ENCODE data around the gene RGS8.

The RGS8 gene

GRCh38 chr1:182666706-182667105, 17.7 kb downstream of the RGS8 start:
- no peak for DNase-seq (ENCODE audit: low read depth)
- TF ChIP-seq CTCF (conservative IDR thresholded peaks at IDR 0.05; ENCODE audit: low read depth, low read length), result no peak
- no peak overlapping the region for H3K4me3 ChIP-seq (ENCODE audit: low read depth, low read length)

- TF ChIP-seq CTCF (conservative IDR thresholded peaks at IDR 0.05; ENCODE audit: low read depth, low read length), result no peak
- H3K4me3 ChIP-seq (ENCODE audit: low read depth, low read length), result no peak overlapping the region
- no peak for DNase-seq (ENCODE audit: low read depth)
These were observed 20.1 kb downstream of the RGS8 start for GRCh38 chr1:182664296-182664695.

GRCh38 chr1:182662956-182663355, 21.4 kb downstream of the RGS8 start:
- TF ChIP-seq CTCF (conservative IDR thresholded peaks at IDR 0.05; ENCODE audit: low read depth, low read length), result no peak
- H3K4me3 ChIP-seq (ENCODE audit: low read depth, low read length), result no peak overlapping the region
- no peak for DNase-seq (ENCODE audit: low read depth)

GRCh38 chr1:182662121-182662890, 22.1 kb downstream of the RGS8 start:
- no peak overlapping the region for H3K4me3 ChIP-seq (ENCODE audit: low read depth, low read length)
- DNase-seq (ENCODE audit: low read depth), result peak; percentile 18
- TF ChIP-seq CTCF (conservative IDR thresholded peaks at IDR 0.05; ENCODE audit: low read depth, low read length), result peak; percentile 16

- no peak for DNase-seq (ENCODE audit: low read depth)
- no peak overlapping the region for H3K4me3 ChIP-seq (ENCODE audit: low read depth, low read length)
- TF ChIP-seq CTCF (conservative IDR thresholded peaks at IDR 0.05; ENCODE audit: low read depth, low read length), result no peak
These were observed 26.3 kb downstream of the RGS8 start for GRCh38 chr1:182658055-182658454.

GRCh38 chr1:182656842-182657397, 27.5 kb downstream of the RGS8 start:
- no peak for TF ChIP-seq CTCF (conservative IDR thresholded peaks at IDR 0.05; ENCODE audit: low read depth, low read length)
- no peak overlapping the region for H3K4me3 ChIP-seq (ENCODE audit: low read depth, low read length)
- DNase-seq (ENCODE audit: low read depth), result no peak

GRCh38 chr1:182653986-182654385, 30.4 kb downstream of the RGS8 start:
- H3K4me3 ChIP-seq (ENCODE audit: low read depth, low read length), result no peak overlapping the region
- no peak for DNase-seq (ENCODE audit: low read depth)
- no peak for TF ChIP-seq CTCF (conservative IDR thresholded peaks at IDR 0.05; ENCODE audit: low read depth, low read length)
